NCI-H1105 treated with DMSO at 0.1 percent for 48 hours (cell line): Measurements from ENCODE around the gene SCAPER.

ENCODE experiments used
- DNase-seq: peaks from one replicate; lab custom pipeline; 2025; lab: John Stamatoyannopoulos, UW

SCAPER gene

GRCh38 chr15:76359152-76359551 is 546.0 kb downstream of the SCAPER start:
- DNase-seq, result no peak

GRCh38 chr15:76358453-76358852 is 546.7 kb downstream of the SCAPER start:
- DNase-seq, result no peak

GRCh38 chr15:76354823-76355440 is 550.2 kb downstream of the SCAPER start:
- DNase-seq, result no peak

DNA sequence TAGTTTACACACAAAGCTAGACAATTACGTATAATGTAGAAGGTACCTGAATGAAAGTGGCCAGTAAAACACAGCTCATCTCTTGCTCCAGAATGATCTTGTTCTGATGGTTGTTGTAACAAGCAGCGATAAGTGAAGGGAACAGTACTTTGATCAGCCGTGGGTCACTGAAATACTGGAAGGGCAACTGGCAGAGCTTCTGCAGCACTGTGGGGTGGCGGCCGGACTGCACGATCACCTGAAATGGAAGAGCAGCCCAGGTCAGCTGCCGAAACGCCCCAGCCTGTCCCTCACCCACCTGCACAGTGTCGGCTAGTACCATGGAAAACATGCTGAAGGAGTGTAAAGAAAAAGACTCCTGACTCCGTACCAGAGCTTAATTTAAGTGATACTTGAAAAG is 551.2 kb downstream of the SCAPER start:
- DNase-seq, result no peak

GRCh38 chr15:76353023-76353577 is 552.0 kb downstream of the SCAPER start:
- no peak for DNase-seq

DNA sequence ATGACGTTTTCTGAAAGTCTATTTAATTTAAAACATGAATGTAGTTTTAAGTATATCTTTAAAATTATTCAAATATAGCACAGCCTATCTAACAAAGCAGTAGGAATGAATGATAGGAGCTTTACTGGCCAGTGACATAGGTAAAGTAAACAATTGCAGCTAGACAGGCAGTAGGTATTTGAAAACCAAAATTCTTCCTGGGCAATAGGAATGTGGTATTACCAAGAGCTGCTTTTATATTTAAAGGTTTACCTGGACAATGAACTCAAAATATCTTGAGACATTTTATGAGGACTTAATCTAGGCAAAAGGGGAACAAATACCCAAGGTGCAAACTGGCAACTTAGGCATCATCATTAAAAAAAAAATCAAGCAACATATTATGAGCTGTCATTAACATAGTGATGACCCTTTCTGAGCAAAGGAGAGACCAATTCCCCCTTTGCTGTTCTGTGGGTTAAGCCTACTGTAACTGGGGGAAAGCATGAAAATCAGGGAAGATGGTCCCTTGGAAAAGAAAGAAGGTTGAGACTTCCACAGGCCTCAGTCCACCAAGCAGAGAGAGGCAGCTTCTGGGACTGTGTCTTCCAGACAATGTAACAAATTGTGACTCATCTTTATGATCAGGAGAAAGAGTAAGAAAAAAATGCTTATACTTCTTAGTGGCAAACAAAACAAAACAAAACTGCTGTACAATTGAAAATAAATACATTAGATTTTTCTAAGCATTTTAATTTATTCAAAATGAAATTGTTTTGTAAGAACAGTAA is 555.7 kb downstream of the SCAPER start:
- DNase-seq, result no peak

DNA sequence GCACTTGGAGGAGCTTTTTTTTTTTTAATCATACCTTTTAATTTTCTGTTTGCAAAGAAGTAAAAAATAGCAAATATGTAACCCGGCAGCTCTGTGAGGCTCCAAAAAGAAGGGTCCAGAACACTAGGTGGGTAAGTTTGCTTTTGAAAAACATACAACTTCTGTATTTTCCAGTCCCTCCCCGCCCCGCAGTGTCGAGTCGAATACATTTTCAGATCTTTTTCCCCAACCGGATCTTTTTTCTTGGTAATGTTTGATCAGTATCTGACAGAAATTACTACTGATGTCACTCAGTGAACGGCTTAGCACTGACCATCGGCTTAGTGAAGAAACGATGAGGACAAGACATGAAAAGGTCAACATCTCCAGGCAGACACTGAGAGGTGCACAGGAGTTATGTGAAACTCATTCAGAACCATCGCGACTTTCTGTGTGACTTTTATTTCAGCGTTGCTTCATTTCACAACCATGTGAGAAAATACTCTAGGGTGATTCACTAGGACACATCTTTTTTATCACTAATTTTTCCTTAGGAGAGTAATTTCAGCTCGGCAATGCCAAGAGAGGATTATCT is 557.6 kb downstream of the SCAPER start:
- no peak for DNase-seq

DNA sequence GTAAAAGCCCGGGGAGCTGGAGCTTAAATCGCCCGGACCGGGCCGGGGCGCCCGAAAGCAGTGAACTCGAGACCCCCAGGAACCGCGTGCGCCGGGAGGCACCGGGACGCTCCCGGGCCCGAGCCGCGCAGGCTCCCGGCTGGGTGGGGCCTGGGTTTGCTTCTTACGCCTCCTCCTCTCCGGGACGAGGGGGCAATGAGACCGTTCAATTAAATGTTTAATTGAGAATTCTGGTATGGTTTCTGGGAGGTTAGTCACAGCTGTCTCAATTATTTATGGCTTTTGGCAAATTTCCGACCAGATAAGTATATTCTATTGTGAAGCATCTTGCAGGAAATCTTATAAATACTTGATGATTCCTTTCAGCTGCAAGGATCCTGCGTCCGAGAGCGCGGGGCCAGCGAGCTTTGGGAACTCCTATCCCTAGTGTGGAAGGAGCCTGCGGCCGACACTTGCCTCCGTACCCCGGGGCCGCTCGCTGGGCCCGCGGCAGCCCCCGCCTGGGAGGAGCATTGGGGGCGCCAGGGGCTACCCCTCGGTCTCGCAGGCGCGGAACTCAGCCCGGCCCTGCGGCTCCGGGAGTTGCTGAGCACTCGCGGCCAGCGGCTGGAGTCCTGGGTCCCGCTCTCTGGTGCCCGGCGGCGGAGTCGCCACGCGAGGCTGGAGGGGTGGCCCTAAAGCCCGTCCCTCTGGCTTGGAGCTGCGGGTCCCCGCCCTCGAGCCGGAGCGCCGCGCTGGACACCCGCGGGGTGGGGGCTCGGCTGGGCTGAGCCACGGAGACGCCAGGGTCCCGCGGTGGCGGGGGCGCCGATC is 558.3 kb downstream of the SCAPER start:
- DNase-seq, result peak; percentile 17

- DNase-seq, result no peak
Observed at GRCh38 chr15:76345880-76346668, 559.1 kb downstream of the SCAPER start.

DNA sequence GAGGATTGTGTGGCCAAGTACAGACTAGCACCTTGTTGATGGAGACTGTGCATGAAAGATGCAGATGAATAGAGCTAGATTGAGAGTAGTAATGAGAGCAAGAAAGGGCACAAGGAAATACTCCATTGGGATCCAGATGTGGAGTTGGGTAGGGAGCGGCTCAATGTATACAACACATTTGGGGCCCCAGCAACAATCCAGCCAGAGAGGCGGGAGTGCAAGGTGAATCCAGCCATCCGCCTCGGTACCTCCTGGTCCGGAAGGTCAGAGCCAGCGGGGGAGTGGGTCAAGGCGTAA is 559.6 kb downstream of the SCAPER start:
- DNase-seq, result no peak

DNA sequence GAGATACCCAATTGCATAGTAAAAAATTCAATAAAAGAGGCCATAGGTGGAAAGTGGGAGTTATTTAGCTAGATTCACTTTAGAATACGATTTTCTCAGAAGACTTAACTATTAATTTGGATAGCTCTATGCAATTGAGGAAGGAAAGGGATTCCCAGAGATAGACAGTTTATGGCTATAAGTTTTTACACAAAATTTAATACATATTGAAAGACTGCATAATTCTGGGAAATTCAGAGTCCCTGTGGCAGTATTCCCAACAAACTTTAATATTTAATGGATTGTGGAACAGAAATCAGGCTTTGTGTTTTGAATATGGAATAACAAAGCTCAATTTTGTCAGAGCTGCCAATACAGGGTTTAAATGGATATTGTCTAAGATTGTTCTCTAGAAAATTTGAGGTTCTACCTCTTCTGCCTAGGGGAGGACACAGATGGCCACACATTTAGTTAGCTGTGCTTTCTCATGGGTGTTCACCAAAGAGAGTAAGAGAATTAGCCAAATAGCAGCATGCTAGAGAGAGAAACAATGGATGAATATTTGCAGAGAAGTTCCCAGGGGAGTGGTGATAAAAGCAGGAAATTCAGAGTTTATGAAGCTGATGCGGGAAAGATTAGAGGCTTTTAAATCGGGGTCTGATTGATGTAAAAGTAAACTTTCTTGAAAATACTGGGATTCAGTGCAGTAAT is 560.1 kb downstream of the SCAPER start:
- DNase-seq, result no peak

DNA sequence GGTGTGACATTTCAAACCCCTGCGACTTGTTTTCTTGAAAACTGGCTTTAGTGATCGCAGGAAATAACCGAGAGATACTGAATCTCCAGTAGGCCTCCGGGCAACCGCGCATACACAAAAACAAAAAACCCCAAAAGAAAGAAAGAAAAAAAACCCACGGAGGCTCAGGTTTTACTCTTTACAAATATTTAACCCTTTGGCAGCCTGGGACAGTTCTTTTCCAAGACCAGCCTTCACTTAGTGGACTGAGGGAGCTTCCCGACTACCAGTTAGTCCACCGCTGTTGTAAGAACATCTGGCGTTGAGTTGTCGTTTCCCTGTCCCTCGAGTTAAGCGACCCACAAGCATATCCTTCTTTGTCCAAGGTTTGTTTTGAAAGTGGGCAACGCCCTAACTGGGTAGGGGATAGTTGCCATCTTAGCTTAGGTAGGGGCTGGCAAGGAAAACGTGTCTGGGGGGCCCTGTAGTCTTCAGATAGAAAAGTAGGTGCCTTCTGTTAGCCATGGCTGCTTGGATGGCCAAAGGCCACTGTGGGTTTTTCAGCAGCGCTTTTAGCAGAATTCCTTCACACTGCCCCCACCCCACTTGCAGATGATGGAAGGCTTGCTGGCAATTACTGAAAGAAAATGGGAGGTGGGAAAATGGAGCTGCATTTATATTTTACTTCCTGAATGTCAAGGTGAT is 561.7 kb downstream of the SCAPER start:
- DNase-seq, result no peak

DNA sequence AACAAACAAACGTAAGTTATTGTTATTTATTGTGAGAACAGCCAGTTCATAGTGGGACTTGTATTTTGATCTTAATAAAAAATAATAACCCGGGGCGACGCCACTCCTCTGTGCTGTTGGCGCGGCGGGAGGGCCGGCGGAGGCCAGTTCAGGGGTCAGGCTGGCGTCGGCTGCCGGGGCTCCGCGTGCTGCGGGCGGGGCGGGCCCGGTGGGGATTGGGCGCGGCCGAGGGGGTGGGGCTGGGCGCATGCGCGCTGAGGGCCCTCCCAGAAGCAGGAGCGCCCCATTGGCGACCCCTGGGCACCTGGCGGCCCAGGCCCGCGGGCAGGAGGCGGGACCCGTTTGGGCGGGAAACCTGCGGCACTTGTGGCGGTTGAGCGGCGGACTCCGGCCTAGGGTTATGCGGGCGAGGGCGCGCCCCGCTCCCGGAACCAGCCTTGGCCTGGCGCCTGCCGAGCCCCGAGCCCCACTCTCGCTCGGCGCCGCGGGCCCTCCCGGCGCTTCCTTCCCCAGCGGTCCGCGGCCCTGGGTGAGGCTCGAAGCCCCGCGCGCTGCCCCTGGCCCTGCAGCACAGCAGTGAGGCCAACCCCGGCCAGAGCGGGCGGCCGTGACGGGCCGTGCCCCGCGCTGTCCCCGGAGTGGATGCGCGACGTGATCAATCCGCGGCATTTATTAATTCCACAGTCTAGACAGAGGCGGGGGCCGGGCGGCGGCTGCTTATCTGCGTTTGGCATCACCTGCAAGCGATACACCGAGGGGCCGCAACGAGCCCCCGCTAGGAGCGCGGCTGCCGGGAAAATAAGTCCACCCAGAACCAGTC is 562.5 kb downstream of the SCAPER start:
- DNase-seq, result no peak

- no peak for DNase-seq
Observed at GRCh38 chr15:76342058-76342381, 563.1 kb downstream of the SCAPER start.

DNA sequence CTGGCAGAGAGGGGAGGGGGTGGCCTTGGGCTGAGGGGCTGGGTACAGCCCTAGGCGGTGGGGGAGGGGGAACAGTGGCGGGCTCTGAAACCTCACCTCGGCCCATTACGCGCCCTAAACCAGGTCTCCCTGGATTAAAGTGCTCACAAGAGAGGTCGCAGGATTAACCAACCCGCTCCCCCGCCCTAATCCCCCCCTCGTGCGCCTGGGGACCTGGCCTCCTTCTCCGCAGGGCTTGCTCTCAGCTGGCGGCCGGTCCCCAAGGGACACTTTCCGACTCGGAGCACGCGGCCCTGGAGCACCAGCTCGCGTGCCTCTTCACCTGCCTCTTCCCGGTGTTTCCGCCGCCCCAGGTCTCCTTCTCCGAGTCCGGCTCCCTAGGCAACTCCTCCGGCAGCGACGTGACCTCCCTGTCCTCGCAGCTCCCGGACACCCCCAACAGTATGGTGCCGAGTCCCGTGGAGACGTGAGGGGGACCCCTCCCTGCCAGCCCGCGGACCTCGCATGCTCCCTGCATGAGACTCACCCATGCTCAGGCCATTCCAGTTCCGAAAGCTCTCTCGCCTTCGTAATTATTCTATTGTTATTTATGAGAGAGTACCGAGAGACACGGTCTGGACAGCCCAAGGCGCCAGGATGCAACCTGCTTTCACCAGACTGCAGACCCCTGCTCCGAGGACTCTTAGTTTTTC is 563.6 kb downstream of the SCAPER start:
- DNase-seq, result no peak

GRCh38 chr15:76340803-76341365 is 564.3 kb downstream of the SCAPER start:
- DNase-seq, result peak; percentile 8

- DNase-seq, result peak; percentile 25
Observed at GRCh38 chr15:76340198-76340802, 564.8 kb downstream of the SCAPER start.
